T-helper 2 cell treated with Interferon-gamma antibody and Interleukin-4, amounts not matched to agents 5 μg/mL and 100 μg/mL, for 36 hours (primary cell): Measurements from ENCODE around the gene CYP2D6.
A peak's percentile ranks its signal among the peaks of the same experiment; 100 is the strongest.
"Not testable (repeated sequence)": the region's sequence is repeated elsewhere in the genome, so short reads cannot be mapped to it uniquely, and the experiment has no call there.

ENCODE experiments used
- DNase-seq: peaks from one replicate; pipeline ENCODE4 v3.0.0; 2021; ENCODE audit warnings: low spot score
- H3K27ac Mint-ChIP-seq: one replicate; pipeline ENCODE4 v1.8.0; 2021; ENCODE audit warnings: mild to moderate bottlenecking, mixed read lengths
- H3K27me3 Mint-ChIP-seq: one replicate; pipeline ENCODE4 v1.8.0; 2021; ENCODE audit warnings: low read depth, mixed read lengths
- H3K36me3 Mint-ChIP-seq: one replicate; pipeline ENCODE4 v1.8.0; 2021; ENCODE audit warnings: low read depth, mixed read lengths
- H3K4me1 Mint-ChIP-seq: one replicate; pipeline ENCODE4 v1.8.0; 2021; ENCODE audit warnings: low read depth, mixed read lengths
- H3K4me3 Mint-ChIP-seq: one replicate; pipeline ENCODE4 v1.8.0; 2022; ENCODE audit warnings: mild to moderate bottlenecking, moderate library complexity, mixed read lengths
- H3K9me3 Mint-ChIP-seq: one replicate; pipeline ENCODE4 v1.8.0; 2021; ENCODE audit warnings: mixed read lengths

CYP2D6 gene

DNA sequence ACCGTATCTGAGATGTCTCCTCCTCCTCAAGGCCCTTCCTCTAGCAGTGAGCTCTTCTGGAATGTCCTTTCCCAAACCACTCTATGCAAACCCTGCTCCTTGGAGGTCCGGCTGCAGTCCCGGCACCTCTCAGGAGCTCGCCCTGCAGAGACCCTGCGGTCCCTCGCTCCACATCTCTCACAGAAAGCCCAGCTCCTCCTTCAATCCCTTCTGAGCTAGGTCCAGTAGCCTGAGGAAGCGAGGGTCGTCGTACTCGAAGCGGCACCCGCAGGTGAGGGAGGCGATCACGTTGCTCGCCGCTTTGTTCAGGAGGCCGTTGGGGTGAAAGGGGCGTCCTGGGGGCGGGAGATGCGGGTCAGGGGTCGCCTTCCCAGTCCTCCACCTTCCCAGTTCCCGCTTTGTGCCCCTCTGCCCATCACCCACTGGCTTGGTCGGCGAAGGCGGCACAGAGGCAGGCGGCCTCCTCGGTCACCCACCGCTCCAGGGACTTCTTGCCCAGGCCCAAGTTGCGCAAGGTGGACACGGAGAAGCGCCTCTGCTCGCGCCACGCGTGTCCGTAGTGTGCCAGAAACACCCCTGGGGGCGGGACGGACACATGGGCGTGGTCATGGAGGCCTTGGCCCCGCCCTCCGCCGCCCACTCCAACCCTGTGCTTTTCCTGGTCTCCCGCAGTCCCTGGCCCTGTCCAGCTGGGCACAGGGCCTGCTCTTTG, 21.5 kb upstream of the CYP2D6 start:
- Mint-ChIP-seq H3K4me3 (no peak overlapping the region), H3K27me3 (no peaks in the 10 kb centered on the region), H3K4me1 (no peaks in the 10 kb centered on the region), H3K27ac (no peak overlapping the region), H3K36me3 (peaks cover 12% of the 10 kb centered on the region), H3K9me3 (no peaks in the 10 kb centered on the region)
- DNase-seq: no peak

GRCh38 chr22:42150727-42151590, 20.3 kb upstream of the CYP2D6 start:
- H3K36me3 Mint-ChIP-seq: peaks cover 15% of the 10 kb centered on the region
- H3K4me1 Mint-ChIP-seq: no peaks in the 10 kb centered on the region
- no peaks in the 10 kb centered on the region for H3K9me3 Mint-ChIP-seq
- H3K27me3 Mint-ChIP-seq: no peaks in the 10 kb centered on the region
- H3K27ac Mint-ChIP-seq: no peak overlapping the region
- no peak for DNase-seq
- no peak overlapping the region for H3K4me3 Mint-ChIP-seq

DNA sequence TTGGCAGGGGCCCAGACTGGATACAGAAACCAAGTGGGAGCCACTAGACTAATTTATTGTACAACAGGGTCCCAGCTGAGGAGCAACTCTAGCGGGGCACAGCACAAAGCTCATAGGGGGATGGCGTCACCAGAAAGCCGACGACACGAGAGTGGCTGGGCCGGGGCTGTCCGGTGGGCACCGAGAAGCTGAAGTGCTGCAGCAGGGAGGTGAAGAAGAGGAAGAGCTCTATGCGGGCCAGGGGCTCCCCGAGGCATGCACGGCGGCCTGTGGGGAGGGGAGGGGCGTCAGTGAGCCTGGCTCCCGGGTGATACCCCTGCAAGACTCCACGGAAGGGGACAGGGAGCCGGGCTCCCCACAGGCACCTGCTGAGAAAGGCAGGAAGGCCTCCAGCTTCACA, 19.2 kb upstream of the CYP2D6 start:
- H3K9me3 Mint-ChIP-seq, H3K4me3 Mint-ChIP-seq, DNase-seq, H3K27me3 Mint-ChIP-seq, H3K4me1 Mint-ChIP-seq: not testable (repeated sequence)
- H3K27ac Mint-ChIP-seq: peak overlapping the region; percentile 63
- peaks cover 15% of the 10 kb centered on the region for H3K36me3 Mint-ChIP-seq

DNA sequence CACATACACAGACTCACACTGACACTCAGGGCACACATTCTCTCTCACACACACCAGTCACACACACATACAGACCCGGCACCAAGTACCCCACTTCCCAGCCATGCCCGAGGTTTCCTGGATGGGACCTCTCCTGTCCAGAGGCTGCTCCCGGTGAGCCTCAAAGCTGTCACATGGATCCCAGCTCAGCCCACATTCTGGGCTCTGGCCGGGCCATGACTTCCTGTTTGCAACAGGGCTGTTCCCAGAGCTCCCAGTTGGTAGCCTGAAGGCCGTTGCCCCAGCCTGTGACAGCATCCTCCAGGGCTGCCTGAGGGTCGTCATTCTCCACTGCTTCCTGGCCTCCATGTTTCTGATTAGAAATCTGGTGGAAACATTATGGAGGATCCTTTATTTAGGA, 14.6 kb upstream of the CYP2D6 start:
- no peak overlapping the region for H3K4me3 Mint-ChIP-seq
- peak overlapping the region; percentile 62 for H3K27ac Mint-ChIP-seq
- H3K36me3 Mint-ChIP-seq: peaks cover 11% of the 10 kb centered on the region
- H3K27me3 Mint-ChIP-seq: no peaks in the 10 kb centered on the region
- H3K9me3 Mint-ChIP-seq: no peaks in the 10 kb centered on the region
- H3K4me1 Mint-ChIP-seq: no peaks in the 10 kb centered on the region
- DNase-seq: no peak

DNA sequence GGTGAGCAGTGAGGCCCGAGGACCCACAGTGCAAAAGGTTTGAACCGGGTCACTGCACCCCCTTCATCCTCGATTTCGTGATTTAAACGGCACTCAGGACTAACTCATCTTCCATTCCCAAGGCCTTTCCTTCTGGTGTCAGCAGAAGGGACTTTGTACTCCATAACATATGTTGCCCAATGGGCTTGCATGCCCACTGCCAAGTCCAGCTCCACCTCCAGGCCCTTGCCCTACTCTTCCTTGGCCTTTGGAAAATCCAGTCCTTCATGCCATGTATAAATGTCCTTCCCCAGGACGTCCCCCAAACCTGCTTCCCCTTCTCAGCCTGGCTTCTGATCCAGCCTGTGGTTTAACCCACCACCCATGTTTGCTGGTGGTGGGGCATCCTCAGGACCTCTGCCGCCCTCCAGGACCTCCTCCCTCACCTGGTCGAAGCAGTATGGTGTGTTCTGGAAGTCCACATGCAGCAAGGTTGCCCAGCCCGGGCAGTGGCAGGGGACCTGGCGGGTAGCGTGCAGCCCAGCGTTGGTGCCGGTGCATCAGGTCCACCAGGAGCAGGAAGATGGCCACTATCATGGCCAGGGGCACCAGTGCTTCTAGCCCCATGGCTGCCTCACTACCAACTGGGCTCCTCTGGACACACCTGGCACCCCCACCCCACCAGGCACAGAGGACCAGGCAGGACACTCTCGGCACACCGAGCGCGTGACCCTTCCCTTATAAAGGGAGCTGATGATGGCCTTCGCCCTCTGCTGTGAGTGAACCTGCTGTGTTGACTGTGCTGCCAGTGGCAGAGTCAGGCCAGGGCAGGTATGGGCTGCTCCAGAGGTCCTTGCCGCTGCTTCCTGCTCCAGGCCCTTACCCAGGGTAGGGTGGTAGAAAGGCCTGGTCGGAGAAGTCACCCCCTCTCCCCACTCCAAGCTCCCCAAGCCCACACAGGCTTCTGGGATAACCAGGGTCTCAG, 13.5 kb upstream of the CYP2D6 start:
- not testable (repeated sequence) for H3K27me3 Mint-ChIP-seq, H3K36me3 Mint-ChIP-seq, H3K4me3 Mint-ChIP-seq, H3K4me1 Mint-ChIP-seq, H3K27ac Mint-ChIP-seq, DNase-seq, H3K9me3 Mint-ChIP-seq

- H3K4me3 Mint-ChIP-seq: no peak overlapping the region
- no peaks in the 10 kb centered on the region for H3K4me1 Mint-ChIP-seq
- H3K27me3 Mint-ChIP-seq: no peaks in the 10 kb centered on the region
- H3K36me3 Mint-ChIP-seq: peaks cover 8% of the 10 kb centered on the region
- no peaks in the 10 kb centered on the region for H3K9me3 Mint-ChIP-seq
- no peak for DNase-seq
- no peak overlapping the region for H3K27ac Mint-ChIP-seq
Observed at GRCh38 chr22:42142771-42143461, 12.3 kb upstream of the CYP2D6 start.

DNA sequence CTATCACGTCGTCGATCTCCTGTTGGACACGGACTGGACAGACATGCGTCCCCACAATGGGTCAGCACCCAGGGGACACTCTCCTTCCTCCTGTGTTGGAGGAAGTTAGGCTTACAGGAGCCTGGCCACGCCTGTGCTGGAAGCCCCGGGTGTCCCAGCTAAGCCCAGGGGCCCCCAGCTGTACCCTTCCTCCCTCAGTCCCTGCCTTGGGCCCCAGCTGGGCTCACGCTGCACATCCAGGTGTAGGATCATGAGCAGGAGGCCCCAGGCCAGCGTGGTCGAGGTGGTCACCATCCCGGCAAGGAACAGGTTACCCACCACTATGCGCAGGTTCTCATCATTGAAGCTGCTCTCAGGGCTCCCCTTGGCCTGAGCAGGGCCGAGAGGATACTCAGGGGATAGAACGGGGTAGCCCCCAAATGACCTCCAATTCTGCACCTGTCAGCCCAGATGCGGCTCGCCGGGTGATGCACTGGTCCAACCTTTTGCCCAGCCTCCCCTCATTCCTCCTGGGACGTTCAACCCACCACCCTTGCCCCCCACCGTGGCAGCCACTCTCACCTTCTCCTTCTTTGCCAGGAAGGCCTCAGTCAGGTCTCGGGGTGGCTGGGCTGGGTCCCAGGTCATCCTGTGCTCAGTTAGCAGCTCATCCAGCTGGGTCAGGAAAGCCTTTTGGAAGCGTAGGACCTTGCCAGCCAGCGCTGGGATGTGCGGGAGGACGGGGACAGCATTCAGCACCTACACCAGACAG, 10.9 kb upstream of the CYP2D6 start:
- H3K9me3 Mint-ChIP-seq, H3K4me1 Mint-ChIP-seq, DNase-seq, H3K4me3 Mint-ChIP-seq, H3K36me3 Mint-ChIP-seq, H3K27me3 Mint-ChIP-seq, H3K27ac Mint-ChIP-seq: not testable (repeated sequence)

GRCh38 chr22:42140153-42140552, 9.5 kb upstream of the CYP2D6 start:
- H3K36me3 Mint-ChIP-seq, H3K9me3 Mint-ChIP-seq, H3K27me3 Mint-ChIP-seq, H3K4me1 Mint-ChIP-seq, H3K4me3 Mint-ChIP-seq, DNase-seq: not testable (repeated sequence)
- peak overlapping the region; percentile 20 for H3K27ac Mint-ChIP-seq

DNA sequence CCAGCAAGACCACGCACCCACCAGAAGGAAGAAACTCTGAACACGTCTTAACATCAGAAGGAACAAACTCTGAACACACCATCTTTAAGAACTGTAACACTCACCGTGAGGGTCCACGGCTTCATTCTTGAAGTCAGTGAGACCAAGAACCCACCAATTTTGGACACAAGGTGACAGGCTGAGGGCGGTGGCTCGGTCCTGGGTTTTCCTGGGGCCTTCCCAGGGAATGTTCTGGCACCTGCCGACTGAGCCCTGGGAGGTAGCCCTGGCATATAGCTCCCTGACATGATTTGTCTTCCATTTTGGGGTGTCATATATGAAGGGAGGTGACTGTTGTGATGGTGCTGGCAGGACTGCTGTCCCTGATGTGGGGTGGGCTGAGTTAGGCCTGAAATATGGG, 8.9 kb upstream of the CYP2D6 start:
- not testable (repeated sequence) for H3K27me3 Mint-ChIP-seq, H3K4me3 Mint-ChIP-seq, H3K36me3 Mint-ChIP-seq, H3K9me3 Mint-ChIP-seq, H3K27ac Mint-ChIP-seq, H3K4me1 Mint-ChIP-seq, DNase-seq

GRCh38 chr22:42138972-42139371, 8.4 kb upstream of the CYP2D6 start:
- Mint-ChIP-seq H3K27me3 (no peaks in the 10 kb centered on the region), H3K4me1 (no peaks in the 10 kb centered on the region), H3K9me3 (no peaks in the 10 kb centered on the region), H3K27ac (no peak overlapping the region), H3K4me3 (no peak overlapping the region), H3K36me3 (peaks cover 3% of the 10 kb centered on the region)
- no peak for DNase-seq

GRCh38 chr22:42138122-42138770, 7.6 kb upstream of the CYP2D6 start:
- no peaks in the 10 kb centered on the region for H3K4me1 Mint-ChIP-seq
- H3K27ac Mint-ChIP-seq: no peak overlapping the region
- no peak for DNase-seq
- no peaks in the 10 kb centered on the region for H3K27me3 Mint-ChIP-seq
- H3K9me3 Mint-ChIP-seq: no peaks in the 10 kb centered on the region
- H3K36me3 Mint-ChIP-seq: peaks cover 3% of the 10 kb centered on the region
- no peak overlapping the region for H3K4me3 Mint-ChIP-seq

GRCh38 chr22:42135688-42136087, 5.1 kb upstream of the CYP2D6 start:
- not testable (repeated sequence) for DNase-seq, H3K27me3 Mint-ChIP-seq, H3K4me1 Mint-ChIP-seq, H3K36me3 Mint-ChIP-seq, H3K27ac Mint-ChIP-seq, H3K4me3 Mint-ChIP-seq, H3K9me3 Mint-ChIP-seq
